Stimulated activated naive CD4-positive, alpha-beta T cell treated with Interleukin-2 at 50 U/mL for 16 hours (primary cell): ENCODE measurements around the gene PSME2.

Source experiments
- DNase-seq: peaks from one replicate; lab custom pipeline; 2025; lab: John Stamatoyannopoulos, UW

The PSME2 gene

DNA sequence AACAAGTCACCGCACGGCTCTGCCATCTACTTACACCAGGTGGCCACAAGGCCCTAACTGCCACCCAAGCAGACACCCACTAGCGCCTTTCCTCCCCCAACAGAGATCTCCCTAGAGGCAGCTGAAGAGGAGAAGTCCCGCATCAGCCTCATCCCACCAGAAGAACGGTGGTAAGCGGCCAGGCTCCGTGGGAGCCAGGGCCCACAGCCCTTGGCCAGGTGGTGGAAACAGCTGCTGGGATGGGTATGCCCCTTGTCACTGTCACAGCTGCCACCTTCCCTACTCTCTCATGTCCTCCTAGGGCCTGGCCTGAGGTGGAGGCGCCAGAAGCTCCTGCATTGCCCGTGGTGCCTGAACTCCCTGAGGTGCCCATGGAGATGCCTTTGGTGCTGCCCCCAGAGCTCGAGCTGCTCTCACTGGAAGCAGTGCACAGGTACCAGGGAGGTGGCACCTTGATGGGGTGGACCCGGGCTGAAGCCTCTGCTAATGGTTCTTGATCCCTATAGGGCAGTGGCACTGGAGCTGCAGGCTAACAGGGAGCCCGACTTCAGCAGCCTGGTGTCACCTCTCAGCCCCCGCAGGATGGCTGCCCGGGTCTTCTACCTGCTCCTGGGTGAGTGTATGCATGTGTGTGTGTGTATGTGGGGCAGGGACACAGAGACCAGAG is 33.0 kb upstream of the PSME2 start:
- DNase-seq: no peak

DNA sequence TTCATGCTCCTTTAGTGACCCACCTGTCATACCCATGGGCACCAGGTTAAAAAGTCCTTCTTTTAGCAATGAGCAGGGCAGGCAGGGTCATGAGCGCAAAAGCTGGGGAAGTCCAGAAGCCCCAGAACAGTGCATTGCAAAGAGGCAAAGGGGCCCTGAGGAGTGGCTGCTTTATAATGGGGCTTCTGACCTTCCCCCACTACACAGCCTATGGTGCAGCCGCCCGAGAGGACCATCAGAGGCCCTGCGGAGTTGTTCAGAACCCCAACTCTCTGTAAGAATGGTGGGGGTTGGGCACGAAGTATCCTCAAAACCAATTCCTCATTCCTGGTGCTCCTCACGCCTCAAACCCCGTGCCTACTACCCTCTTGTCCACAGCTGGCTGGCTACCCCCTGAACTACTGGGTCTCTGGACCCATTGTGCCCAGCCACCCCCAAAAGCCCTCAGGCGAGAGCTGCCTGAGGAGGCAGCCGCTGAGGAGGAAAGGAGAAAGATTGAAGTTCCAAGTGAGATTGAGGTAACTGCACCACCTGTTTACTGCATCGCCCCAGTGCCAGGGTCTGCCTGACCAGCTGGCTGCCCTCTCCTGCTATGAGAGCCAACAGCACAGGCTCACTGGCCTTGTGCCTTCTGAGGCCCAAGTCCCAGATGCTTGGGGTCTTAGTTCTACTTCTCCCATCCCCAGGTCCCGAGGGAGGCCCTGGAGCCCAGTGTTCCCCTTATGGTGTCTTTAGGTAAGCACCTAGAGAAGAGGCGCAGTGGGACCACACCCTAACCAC is 32.2 kb upstream of the PSME2 start:
- DNase-seq: no peak

DNA sequence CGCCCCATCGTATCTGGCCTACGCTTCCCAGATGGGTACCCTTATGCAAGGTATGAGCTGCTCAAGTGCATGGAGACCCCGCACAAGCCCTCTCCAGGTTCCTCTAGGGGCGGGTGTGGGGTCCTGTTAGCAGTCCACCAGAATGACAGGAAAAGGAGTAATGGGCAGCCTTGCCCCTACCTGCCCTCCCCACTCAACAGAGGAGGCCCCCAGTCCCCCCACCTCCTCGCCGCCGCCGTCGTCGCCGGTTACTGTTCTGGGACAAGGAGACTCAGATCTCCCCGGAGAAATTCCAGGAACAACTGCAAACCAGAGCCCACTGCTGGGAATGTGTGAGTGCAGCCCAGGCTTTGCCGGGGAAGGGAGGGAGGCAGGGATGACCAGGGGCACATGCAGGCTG is 31.5 kb upstream of the PSME2 start:
- no peak for DNase-seq

DNA sequence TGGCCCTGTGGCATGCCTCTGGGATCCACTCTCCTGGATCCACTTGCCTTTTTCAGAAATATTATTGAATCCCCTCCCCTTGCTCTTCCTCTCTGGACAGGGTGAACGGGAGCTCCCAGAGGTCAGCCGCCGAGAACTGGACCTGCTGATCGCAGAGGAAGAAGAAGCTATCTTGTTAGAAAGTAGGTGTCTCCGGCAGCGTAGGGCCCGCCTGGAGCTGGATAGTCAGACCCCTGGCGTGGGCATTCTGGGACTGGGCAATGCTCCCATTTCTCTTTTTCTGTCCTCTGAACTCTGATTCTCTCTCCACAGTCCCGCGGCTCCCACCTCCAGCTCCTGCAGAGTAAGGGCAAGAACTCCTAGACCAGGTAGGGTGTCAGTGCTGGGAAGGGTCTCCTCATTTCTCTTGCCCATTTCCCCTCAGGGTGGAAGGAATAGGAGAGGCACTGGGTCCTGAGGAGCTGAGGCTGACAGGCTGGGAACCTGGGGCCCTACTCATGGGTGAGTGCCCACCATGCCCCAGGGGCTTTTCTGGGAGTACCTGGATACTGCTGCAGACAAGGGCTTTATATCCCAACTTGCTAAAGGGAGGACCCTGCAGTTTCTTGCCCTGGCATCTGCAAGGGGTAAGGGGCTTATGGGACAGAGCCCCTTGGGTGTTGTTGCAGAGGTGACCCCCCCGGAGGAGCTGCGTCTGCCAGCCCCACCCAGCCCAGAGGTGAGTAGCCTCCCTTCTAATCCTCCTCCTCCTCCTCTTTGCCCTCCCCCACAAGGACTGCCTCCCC is 30.8 kb upstream of the PSME2 start:
- no peak for DNase-seq

DNA sequence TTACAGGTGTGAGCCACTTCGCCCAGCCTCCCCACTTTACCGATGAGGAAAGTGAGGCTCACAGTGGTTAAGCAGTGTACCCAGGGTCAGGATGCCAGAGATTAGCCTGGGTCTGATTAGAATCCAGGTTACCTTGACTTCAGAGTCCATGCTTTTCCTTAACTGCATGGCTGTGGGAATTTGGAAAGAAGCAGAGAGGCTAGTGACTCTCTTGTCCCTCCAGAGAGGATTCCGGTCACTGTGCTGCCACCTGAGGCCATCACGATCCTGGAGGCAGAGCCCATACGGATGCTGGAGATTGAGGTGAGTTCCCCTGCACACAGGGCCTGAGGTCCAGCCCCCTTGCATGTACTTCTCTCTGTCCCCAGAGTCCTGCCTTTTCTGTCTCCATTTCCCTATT is 30.2 kb upstream of the PSME2 start:
- no peak for DNase-seq

DNA sequence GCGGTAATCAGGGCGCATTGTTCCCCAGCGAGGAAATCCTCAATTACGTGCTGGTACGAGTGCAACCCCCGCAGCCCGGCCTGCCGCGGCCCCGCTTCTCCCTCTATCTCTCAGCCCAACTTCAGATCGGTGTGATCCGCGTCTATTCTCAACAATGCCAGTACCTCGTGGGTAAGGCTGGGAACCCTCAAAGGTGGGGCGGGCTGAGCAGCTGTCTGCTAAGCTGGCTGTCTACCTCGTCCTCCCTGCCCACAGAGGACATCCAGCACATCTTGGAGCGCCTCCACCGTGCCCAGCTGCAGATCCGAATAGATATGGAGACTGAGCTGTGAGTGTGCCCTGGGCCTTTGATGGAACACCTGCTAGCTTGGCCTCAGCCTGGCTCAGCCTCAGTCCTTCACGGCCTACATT is 26.5 kb upstream of the PSME2 start:
- DNase-seq: no peak

DNA sequence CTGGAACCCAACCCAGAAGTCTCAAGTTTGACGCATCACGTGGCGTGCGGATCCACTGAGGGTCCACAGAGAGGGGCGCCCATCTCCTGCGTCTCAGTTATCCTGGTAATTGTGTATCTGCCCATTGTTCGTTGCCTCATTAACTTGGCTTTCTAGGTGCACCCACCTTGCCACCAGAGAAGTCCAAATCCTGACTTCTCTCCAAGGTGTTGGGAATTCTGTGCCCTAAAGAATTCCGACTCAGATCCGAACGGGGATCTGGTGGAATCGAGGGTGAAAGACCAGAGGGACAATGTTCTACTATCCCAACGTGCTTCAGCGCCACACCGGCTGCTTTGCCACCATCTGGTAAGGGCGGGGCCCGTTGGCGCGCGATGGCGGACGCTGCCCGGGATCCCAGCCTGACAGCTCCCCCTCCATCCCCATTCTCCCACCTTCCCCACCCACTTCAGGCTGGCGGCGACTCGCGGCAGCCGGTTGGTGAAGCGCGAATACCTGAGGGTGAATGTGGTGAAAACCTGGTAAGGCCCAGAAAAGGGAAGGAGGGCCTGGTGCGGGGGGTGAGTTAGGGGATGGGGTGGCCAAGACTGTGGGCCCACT is 26.0 kb upstream of the PSME2 start:
- DNase-seq: no peak

DNA sequence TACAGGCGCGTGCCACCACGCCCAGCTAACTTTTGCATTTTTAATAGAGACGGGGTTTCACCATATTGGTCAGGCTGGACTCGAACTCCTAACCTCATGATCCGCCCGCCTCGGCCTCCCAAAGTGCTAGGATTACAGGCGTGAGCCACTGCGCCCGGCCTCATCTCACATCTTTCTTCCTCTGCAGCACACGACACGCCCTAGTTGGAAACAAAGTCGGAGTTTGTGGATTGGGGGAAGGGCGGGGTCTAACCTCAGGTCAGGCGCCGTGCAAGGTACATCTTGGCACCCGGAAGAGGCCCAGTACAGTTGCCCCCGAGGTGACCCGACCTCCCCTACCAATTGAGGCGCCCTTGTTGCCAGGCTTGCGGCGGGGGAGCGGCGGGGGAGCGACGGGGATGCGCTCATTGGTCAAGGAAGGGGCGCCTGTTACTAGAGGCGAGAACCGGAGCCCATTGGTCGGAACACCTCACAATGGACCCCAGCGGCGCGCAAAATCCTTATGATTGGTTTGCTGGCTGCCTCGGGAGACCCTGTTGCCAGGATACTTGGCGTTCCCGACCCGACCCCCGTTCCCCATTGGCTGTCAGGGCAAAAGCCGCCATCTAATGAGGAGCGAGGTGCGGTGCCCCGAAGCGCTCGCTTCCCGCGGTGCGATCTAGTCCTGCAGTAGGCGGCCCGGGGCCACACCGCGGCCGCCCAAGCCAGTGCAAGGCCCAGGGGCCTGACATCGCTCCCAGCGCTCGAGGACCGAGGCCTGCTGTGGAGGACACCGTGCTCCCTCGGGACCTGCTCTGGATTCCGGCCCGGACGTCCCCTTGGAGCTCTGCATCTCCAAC is 25.2 kb upstream of the PSME2 start, which contains the start of gene REC8:
REC8 (plus strand) TSS at position 659 of the 839 bp plus-strand sequence. CDS start 473 bp downstream, outside the sequence.
- DNase-seq: peak; percentile 66

DNA sequence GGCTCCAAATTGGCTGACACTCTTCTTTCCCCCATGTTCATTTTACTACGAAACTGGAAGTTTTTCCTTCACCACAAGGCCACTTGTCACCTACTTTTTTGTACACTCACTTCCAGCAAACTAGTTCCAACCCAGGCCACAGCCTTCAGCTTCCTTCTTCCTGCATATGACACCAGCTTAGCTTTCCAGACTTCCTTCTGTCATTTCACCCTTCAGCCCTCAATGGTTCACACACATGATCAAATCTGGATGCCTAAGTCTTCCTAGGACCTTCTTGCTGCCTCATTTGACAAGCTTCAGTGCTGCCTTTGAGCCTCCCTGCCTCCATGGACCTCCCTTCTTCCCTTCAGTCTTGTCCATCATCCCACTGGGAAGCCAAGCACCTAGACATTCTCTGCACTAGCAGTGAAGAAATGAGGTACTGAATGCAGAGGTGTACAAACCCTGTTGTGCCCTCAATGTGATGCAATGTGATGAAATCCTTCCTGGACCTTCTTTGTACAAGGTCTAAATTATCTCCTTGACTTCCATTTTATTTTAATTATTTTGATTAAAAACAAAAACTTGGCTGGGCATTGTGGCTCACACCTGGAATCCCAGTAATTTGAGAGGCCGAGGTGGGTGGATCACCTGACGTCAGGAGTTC is 21.2 kb upstream of the PSME2 start:
- no peak for DNase-seq

DNA sequence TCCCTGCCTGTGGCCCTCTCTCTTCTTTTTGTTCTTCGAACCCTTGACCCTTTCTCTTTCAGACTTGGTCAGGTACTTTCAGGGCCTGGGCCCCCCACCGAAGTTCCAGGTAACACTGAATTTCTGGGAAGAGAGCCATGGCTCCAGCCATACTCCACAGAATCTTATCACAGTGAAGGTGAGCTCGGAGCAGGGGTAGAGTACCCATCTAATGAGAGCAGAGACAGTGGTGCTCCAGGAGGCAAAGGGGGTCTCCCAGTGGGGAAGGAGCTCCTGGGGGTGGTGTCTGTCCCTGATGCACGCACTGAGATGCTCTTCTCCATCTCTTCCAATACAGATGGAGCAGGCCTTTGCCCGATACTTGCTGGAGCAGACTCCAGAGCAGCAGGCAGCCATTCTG is 19.4 kb upstream of the PSME2 start:
- DNase-seq: no peak

DNA sequence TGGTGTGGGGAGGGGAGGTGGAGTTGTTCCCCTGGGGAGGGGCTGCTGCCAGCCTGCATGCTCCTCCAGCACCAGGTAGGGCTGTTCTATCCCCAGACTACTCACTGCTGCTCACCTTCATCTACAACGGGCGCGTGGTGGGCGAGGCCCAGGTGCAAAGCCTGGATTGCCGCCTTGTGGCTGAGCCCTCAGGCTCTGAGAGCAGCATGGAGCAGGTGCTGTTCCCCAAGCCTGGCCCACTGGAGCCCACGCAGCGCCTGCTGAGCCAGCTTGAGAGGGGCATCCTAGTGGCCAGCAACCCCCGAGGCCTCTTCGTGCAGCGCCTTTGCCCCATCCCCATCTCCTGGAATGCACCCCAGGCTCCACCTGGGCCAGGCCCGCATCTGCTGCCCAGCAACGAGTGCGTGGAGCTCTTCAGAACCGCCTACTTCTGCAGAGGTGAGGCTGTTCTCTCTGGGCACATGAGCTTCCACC is 18.1 kb upstream of the PSME2 start:
- DNase-seq: no peak

DNA sequence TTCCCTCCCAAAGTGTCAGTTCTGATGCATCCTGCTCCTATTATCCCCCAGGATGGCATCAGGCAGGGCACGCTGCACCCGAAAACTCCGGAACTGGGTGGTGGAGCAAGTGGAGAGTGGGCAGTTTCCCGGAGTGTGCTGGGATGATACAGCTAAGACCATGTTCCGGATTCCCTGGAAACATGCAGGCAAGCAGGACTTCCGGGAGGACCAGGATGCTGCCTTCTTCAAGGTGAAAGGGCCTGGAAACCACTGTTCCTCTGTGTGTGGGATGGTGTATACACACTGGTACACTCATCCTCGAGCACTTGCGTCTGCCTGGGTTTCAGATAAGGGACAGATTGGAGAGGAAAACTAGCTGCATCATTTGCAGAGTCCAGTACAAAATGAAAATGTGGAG is 15.7 kb upstream of the PSME2 start:
- peak; percentile 25 for DNase-seq

DNA sequence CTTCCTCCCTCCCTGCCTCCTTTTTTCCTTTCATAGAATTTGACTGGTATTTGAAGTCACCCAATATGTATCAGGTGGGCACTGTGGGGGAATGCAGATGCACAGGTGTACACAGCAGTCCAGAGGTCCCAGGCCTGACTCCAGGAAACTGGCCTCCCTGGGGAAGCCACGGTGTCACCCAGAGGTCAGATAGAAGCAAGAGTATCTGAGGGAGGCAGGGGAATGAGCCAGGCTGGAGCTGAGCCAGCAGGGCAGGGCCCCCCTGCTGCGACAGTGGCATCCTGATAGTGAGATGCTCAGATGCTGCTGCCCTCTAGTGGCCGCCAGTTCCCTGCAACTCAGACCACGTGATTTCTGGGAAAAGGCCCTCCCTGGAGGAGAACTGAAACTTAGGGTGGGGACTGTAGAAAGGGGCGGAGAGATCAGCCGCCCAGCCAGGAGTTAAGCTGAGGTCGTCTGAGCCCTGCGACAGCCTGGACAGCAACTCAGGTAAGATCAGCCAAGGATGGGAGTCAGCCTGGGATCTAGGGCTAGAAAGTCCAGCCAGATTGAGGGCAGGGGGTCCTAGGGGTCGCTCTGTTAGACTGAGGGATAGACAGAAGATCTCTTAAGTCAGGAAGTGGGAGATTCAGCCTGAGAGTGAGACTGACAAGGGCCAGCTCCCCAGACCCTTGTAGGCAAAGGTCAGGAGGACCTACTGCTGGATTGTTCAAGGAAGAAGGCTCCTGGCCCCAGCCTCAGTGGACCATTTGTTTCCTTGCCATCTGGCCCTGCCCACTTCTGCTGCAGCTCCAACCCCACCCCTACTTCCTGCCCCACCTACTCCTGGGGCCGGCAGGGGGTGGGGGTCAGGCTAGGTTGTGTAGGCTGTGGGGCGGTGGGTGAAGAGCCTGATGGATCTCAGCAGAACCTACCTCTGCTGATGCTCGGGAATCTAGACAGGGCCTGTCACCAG is 14.7 kb upstream of the PSME2 start, which contains the start of gene IRF9:
IRF9 (plus strand) TSS at position 416 of the 955 bp plus-strand sequence. CDS start 880 bp downstream, outside the sequence.
- peak; percentile 93 for DNase-seq

DNA sequence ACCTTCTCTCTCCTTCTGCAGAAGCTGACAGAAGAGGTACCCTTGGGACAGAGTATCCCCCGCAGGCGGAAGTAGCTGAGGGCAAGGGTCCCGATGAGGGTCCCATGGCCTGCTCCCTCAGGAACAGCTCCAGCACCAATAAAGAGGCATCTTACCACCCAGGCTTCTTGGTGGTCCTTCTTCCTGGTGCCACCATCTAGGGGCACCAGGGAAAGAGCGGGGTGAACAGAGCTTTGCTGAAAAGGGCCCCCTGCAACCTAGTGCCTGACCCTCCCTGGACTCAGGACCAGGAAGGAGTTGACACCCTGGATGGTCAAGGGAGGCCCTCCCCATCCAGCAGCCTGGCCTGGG is 14.1 kb upstream of the PSME2 start:
- DNase-seq: no peak

DNA sequence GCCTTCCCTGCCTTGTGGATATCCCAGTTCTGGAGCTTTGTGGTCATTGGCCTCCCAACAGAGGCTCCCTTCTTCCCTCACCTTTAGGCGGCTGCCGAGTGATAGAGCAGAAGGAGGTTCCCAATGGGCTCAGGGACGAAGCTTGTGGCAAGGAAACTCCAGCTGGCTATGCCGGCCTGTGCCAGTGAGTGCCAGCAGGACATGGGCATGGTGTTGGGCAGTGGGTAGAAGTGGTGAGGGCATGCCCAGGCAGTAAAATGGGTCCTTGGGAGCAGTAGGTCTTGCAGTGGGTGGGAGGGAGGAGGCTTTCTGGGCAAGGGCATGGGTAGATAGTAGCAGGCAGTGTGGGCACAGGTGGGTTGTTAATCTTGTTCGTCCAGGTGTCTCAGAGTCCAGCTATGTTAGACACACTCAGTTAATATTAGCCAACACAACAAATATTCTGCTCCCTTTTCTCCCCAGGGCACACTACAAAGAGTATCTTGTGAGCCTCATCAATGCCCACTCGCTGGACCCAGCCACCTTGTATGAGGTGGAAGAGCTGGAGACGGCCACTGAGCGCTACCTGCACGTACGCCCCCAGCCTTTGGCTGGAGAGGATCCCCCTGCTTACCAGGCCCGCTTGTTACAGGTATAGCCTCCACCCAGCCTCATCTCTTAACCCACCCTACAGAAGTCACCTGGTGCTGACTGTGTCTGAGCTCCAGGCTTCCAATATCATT is 13.5 kb upstream of the PSME2 start:
- no peak for DNase-seq

DNA sequence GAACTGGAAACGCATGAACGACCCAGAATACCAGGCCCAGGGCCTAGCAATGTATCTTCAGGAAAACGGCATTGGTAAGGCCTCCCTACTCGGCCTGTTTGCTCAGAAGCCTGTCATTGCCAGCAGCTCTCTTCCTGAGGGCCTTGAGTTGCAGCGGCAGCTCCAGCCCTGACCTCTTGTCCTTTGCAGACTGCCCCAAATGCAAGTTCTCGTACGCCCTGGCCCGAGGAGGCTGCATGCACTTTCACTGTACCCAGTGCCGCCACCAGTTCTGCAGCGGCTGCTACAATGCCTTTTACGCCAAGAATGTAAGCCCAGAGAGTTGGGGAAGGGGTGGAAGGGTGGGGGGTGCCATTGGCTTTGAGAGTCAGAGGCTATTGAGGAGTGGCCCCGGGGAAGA is 10.9 kb upstream of the PSME2 start:
- no peak for DNase-seq

DNA sequence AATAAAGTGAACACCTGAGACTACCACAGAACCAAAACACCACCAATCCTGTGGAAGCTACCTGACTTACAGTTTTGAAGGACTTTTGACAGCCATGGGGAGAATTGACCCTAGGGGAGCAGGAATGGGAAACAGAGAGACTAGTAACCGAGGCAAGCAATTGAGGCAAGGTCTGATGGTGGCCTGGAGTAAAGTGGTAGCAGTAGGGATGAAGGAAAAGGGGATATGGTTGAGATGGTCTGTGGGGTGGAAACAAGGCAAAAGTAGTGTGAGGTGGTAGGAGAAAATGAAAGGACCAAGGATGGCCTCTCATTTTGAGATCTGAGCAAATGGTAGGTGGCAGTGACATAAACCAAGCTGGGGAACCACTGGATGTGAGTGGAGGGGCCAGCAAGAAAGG is 10.4 kb upstream of the PSME2 start:
- DNase-seq: no peak

DNA sequence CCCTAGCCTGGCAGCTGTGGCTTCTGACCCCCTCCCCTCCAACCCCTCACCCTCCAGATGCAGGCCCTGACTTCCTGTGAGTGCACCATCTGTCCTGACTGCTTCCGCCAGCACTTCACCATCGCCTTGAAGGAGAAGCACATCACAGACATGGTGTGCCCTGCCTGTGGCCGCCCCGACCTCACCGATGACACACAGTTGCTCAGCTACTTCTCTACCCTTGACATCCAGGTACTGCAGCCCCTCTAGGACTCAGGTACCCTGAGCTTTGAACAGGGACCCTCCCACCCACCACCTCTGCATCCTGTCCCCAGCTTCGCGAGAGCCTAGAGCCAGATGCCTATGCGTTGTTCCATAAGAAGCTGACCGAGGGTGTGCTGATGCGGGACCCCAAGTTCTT is 8.7 kb upstream of the PSME2 start:
- DNase-seq: no peak
